Esophagus squamous epithelium (tissue), 4 donors: ENCODE results near the gene SMC6.
A peak's percentile ranks its signal among the peaks of the same experiment; 100 is the strongest.

ENCODE experiments used
- CTCF ChIP-seq, 6 experiments: fragments of 450-650 bp in 4 of 6; fragments of 200-600 bp in 2 of 6; sonication (generic) in 2 of 6; IDR thresholded peaks; one replicate each; pipeline ENCODE4 v1.5.1; 2016 to 2019; ENCODE audit warnings: antibody characterized with exemption in 6 of 6, mild to moderate bottlenecking in 4 of 6, moderate library complexity in 4 of 6
- POLR2A ChIP-seq, 4 donors: fragments of 450-650 bp; IDR thresholded peaks; one replicate each; pipeline ENCODE4 v1.6.1; 2017; ENCODE audit warnings: antibody characterized with exemption in 4 of 4, mild to moderate bottlenecking in 4 of 4, moderate library complexity in 3 of 4

GRCh38 chr2:17753803-17754663 lies at the start of gene SMC6, which contains the start of gene GEN1:
- peak in 1 of 6 experiments; percentile 8 for TF ChIP-seq CTCF (IDR thresholded peaks at IDR 0.05)
- TF ChIP-seq POLR2A (IDR thresholded peaks at IDR 0.05), result no peak
